GM20431 (cell line): ENCODE results near the gene ZNF764.
"Not testable (repeated sequence)": the region's sequence is repeated elsewhere in the genome, so short reads cannot be mapped to it uniquely, and the experiment has no call there.

Source experiments
- in situ Hi-C: fragments of 300-500 bp; cut with MseI, MboI; formaldehyde crosslinking; loops from one replicate; pipeline ENCODE4 v1.15.0; 2020; ENCODE audit warnings: low sequenced_read_pairs; ENCODE audit not compliant: unreplicated experiment

ZNF764 gene

DNA sequence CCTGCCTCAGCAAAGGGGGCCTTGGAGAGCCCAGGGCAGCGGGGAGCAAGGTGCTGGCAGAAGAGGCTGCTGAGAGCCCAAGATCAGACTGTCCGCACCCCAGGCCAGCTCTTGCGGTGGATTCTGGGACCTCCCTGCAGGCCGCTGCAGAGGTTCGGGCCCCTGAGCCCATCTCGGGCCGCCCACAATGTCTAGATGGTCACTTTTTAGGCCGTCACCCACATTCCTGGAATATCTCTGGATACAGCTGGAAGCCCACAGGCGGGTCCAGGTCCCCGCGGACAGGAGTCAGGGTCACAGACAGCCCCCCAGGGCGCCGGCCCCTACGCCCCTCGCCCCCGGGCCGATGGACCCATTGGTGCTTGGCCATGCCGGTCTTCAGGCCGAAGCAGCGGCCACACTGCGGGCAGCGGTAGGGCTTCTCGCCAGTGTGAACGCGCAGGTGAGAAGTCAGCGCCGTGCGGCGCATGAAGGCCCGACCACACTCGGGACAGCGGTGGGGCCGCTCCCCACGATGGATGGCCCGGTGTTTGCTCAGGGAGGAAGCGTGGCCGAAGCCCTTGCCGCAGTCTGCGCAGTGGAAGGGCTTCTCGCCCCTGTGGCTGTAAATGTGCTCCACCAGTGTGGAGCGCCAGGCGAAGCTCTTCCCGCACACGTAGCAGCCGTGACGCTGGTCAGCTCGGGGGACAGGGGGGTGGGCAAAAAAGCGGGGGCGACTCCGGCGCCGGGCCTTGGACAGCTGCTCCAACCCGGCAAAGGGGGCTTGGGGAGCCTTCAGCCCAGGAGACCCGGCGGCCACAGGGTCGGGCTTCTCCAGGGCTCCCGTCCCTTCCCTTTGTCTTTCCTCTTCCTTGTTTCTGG lies 25.7 kb downstream of the ZNF764 start:
- in situ Hi-C loops: no loop called here

DNA sequence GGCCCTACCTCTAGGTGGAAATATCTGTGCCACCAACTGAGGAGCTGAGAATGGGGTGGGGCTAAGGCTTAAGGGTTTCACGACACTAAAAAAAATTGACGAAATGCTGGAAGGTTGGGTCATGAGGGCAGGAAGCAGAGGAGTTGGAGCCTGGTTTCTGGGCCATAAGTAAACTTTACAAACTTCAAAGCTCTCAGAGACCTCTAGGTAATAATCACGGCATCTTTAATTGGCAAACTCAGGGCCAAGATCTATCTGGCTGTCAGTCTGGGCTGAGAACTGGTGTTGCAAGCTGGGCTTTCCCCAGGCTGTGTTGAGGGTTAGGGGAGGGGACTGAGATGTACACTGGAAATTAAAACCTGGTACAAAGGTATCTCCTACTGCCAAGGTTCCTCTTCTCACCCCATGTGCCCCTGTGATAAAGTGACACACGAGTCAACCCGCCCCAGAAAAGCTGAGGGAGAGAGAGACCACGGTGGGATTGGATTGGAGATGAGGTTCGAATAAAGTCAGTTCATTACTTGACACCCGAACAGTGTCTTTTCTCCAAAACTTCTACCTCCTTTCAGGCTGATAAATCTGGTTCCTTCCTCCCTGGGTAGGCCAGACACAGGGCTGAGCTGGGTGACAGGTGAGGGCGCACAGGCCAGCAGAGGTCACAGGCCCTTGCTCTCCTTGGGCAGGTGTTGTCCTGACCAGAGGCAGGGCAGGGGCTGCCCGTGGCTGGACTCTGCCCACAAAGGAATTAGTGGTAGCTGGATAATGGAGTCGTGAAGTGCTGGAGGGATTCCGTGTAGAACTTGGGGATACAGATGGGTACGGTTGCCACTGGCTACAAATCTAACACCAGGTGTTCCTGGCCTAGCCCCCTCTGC lies 27.8 kb downstream of the ZNF764 start:
- in situ Hi-C loops: no loop called here

DNA sequence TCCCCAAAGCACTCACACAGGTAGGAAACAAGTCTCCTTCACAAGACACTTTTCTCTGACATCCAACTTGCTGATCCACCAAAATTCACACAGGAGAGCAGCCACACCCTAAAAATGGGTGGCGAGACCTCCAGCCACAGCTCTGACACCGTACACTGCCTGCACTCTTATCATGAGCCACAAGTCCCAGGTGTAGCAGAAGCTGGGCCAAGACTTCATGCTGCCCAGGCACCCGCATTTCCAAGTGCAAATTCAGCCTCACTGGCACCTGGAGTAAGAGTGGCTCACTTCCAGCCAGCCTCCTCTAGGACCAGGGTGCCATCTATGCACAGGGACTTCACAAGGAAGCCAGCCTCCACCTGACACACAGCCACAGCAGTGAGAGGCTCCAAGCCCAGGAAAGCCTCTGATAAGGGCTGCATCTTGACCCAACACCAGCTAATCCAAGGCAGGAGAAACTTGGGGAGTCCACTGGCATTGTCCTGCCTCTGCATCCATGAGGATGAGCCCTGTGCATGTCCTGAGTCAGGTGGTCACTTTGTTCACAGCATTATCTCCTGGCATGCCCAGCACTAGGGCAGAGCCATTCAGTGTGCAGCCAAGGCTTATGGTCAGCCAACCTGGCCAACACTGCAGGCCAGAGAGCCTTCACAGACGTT lies 29.2 kb downstream of the ZNF764 start:
- in situ Hi-C loops: no loop called here

DNA sequence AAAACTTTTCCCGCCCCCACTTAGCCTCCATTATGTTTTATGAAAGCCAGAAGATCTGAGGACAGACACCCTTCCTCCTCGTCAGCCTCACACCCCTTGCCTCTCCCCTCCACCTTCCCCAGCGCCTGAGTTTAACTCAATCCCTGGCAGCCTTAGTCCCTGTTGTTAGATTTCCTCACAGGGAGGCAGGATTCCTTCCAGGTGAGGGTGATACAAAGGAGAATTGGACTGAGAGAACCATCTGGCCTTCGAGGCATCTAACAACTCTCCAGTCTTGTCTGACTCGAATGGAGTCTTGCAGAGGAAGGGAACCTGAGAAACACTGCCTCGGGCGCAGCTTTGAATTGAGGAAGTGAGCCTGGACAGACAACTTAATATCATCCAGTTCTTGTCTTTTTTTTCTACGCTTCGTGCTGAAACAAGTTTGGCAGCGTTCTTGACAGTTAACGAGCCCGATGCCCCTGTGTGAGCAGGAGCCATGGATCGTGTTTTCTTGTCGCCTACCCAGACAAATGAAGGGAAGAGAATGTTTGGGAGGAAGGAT lies 30.5 kb downstream of the ZNF764 start:
- in situ Hi-C loops: no loop called here

DNA sequence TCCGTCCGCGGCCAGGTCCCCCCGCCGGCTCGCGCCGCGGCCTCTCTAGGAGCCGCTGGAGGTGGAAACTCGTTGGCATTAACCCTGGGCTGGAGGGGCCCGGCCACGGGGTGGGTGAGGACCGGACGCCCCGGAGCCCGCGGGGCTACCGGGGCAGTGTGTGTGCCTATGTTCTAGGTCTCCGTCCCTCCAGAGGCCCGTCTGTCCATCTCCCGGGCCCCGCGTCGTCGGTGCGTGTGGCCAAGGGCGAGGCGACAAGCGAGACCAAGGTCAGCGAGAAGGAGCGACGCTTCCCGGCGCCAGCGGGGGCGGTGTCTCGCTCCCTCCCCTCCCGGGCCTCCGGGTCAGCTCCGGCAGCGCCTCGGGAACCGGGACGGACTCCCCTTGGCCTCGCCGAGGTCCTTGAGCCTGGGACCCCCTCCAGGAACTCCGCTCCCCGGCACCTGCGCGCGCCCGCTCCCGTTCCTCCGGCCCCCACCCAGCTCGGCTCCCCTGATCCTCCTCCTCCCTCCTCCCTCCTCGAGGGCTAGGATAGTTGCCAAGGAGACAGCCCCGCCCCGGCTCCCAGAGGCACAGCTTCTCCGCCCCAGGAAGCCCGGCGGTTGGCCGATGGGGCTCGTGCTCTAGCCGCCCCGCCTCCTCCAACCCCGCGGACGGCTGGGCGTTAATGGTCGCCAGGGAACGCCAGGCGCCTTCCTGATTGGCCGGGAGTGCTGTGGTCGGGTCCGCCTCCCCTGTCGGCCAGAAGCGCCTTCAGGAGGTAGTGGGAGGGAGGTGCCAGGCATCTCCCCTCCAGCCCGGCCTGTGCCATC lies 31.1 kb downstream of the ZNF764 start:
- in situ Hi-C loops: no loop called here

DNA sequence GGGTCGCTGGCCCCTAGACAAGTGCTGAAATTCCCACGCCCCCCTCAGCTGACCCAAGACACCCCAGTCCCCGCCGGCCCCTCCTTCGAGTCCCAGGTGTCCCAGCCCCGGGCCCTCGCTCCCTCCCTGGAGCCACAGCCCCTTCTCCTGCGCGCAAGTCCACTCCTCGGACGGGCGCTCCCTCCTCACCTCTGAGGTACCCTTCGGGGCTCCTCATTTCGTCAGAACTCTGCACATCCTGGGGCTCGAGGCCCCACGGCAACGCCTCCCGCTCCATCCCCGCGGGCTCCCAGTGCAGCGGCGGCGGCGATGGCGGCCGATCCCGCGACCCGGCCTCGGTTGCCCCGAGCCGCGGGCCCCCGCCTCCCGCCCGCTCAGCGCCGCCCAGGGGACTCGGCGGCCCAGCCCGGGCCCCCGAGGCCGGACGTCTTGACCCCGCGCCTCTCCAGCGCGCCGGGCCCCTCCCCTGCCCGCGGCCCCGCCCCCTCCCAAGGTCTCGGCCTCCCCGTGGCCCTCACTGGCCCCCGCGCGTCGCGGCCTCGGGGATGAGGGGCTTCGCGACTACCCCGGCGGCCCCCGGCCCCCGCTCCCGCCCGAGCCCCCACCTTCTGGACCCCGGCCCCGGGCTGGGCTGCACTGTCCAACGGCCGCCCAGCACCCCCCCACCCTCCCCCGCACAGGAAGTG lies 31.9 kb downstream of the ZNF764 start, which contains the start of gene ZNF768:
Gene ZNF768 (minus strand): TSS at position 430 of the 686 bp plus-strand sequence. CDS start 153 bp downstream, at position 277.
- in situ Hi-C loops: no loop called here

DNA sequence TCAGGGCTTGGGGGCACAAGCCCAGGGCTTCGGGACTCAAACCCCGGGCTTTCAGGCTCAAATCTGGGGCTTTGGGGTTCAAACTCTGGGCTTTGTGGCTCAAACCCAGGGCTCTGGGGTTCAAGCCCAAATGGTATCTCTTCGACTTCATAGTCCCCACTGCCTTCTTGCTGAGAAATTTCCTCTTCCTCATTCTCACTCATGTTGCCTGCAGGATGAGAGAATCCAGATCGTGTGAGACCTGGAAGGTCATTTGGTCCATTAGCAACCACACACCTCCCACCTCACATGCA lies 32.4 kb downstream of the ZNF764 start:
- in situ Hi-C loops: no loop called here

DNA sequence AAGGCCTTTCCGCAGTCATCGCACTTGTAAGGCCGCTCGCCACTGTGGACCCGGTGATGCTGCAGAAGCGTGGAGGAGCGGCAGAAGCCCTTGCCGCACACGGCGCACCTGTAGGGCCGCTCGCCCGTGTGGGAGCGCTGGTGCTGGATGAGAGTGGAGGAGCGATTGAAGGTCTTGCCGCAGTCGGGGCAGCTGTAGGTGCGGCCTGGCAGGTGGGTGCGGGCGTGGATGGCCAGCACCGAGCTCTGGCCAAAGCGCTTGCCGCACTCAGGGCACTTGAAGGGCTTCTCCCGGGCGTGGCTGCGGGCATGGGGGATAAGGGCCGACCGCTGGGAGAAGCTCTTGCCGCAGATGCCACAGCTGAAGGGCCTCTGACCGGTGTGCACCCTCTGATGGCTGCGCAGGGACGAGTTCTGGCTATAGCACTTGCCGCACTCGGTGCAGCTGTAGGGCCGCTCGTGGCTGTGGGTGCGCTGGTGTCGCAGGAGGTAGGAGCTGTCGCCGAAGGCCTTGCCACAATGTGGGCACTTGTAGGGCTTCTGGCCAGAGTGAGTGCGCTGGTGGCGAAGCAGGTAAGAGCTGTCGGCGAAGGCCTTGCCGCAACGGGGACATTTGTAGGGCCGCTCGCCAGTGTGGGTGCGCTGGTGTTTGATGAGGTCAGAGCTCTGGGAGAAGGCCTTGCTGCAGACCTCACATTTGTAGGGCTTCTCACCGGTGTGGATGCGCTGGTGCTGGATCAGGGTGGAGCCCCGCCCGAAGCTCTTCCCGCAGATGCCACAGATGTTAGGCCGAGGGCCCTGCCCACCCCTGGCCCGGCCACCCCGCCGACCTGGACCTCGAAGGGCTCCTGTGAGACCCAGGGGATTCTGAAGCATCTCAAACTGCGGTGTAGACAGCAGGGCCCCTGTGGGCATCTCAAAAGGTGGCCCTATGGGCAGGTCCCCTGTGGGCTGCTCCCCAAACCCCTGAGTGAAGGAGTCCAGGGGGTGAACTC lies 33.3 kb downstream of the ZNF764 start:
- in situ Hi-C loops: no loop called here

DNA sequence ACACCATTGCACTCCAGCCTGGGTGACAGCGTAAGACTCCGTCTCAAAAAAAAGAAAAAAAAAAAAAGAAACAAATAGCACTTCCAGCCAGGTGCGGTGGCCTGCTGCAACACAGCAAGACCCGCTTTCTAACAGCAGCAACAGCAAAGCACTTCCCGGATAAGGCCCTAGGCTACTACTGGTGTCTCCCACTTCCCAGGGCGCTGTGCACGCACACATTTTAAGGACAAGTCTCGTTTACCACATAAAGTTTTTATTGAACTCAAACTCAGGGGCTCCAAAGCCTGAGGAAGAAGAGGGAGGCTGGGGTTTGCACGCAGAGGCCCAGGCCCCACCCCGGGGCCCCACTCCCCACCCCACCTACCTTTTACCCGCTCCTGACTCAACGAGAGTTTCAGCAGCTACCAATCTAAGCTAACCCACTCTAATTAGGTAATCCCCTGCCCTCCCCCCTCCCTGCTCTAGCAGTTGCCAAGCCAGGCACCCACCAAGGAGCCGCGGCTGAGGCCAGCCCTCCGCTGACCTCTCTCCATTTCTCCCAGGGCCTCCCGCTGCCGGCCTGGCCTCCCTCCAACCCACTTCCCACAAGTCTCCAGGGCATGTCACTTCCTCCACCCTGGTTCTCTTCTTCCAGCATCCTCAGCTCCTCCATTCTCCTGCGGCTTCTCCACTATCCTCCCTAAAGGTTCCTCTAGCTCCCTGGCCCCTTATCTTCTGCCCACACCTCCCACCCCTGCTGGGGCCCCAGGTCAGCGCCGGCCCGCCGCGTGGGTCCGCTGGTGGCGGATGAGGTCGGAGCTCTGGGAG lies 34.2 kb downstream of the ZNF764 start:
- in situ Hi-C loops: no loop called here

DNA sequence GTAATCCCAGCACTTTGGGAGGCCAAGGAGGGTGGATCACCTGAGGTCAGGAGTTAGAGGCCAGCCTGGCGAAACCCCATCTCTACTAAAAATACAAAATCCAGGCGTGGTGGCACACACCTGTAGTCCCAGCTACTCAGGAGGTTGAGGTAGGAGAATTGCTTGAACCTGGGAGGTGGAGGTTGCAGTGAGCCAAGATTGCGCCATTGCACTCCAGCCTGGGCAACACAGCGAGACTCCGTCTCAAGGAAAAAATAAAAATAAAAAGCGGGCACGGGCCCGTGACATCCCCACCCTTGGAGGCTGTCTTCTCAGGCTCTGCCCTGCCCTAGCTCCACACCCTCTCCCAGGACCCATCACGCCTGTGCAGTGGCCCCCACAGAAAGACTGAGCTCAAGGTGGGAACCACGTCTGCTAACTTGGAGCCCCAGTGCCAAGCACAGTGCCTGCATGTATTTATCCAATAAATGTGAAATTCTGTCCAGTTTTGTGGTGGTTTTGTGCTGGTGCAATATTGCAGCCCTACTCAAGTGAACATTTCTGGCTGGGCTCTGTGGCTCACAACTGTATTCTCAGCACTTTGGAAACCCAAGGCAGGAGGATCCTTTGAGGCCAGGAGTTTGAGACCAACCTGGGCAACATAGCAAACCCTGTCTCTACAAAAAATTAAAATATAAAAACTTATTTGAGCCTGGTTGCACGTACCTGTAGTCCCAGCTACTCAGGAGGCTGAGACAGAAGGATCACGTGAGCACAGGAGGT lies 35.3 kb downstream of the ZNF764 start:
- in situ Hi-C loops: not testable (repeated sequence)

DNA sequence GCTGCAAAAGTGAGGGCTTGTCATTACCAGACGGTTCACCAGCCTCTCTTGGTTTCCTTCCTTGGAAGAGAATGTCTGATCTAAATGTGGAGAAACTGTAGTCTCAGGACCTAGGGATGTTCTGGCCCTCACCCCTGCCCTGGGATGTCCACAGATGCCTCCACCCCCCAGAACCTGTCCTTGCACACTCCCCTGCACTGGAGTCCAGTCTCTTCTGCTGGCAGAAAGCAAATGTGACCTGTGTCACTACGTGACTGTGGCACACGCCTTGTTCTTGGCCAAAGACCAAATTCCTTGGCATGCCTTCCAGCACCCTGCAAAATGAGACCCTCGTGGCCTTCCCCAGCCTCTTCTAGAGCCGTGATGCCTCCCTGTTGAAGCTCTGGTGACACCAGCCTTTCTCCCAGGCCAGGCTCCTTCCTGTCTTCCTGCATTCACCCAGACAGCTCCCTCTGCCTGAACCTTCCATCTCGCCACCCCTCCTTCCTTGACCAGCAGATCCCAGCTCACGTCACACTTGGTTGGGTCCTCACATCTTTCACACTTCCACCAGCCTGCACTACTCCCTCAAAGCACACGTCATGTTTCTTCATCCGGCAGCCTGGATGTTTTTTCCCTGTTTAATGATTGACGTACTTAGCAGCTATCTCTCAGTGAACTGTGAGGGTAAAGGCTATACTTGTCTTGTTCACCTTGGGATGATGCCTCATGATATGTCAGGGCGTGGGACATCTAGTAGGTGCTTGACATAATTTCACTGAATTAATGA lies 36.1 kb downstream of the ZNF764 start:
- in situ Hi-C loops: no loop called here

DNA sequence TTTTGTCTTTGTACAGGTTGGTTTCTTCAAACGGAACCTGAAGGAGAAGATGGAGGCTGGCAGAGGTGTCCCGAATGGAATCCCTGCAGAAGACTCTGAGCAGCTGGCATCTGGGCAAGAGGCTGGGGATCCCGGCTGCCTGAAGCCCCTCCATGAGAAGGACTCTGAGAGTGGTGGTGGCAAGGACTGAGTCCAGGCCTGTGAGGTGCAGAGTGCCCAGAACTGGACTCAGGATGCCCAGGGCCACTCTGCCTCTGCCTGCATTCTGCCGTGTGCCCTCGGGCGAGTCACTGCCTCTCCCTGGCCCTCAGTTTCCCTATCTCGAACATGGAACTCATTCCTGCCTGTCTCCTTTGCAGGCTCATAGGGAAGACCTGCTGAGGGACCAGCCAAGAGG lies 36.7 kb downstream of the ZNF764 start:
- in situ Hi-C loops: no loop called here

DNA sequence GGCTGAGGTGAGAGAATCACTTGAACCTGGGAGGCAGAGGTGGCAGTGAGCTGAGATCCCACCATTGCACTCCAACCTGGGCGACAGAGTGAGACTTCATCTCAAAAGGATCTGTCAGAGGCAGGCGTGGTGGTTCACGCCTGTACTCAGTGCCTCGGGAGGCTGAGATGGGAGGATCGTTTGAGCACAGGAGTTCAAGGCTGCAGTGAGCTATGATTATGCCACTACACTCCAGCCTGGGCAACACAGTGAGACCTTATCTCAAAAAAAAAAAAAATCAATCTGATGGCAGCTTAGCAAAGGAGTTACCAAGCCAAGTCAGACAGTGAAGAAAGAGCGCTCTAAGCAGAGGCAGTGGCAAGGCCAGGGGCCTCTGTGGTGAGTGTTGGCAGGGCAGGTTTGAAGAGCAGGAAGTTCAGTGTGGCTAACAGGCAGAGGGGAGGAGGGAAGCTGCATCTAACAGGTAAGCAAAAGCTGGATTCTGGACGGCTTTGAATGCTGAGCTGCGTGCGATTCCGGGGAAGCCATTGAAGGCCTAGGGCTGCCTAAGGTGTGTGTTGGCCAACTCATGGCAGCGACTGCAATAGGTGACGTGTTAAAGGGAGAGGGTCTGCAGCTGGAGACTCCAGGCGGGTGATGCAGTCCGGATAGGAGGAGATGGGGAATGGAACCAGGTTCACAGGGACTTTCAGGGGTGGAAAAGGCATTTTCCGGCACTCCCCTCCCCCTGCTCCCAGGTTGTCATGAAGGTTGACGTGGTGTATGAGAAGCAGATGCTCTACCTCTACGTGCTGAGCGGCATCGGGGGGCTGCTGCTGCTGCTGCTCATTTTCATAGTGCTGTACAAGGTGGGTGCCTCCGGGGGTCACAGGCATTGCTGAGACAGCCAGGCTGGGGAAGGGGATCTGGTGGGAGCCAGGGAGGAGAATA lies 38.8 kb downstream of the ZNF764 start:
- in situ Hi-C loops: no loop called here

DNA sequence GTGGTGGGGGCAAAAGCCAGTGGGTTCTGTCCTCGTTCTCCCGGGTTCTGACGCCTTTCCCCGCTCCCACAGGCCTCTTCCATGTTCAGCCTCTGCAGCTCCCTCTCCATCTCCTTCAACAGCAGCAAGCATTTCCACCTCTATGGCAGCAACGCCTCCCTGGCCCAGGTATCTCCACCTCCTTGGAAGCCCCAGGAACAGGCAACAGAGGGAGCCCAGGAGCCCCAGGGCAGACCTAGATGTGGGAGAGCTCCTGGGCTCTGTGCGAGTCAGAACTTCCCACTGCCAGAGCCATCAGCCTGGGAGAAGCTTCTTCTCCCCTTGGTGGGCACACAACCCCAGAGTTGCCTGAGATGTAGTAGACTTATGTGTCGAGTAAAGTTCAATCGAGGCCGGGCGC lies 39.6 kb downstream of the ZNF764 start:
- in situ Hi-C loops: no loop called here

DNA sequence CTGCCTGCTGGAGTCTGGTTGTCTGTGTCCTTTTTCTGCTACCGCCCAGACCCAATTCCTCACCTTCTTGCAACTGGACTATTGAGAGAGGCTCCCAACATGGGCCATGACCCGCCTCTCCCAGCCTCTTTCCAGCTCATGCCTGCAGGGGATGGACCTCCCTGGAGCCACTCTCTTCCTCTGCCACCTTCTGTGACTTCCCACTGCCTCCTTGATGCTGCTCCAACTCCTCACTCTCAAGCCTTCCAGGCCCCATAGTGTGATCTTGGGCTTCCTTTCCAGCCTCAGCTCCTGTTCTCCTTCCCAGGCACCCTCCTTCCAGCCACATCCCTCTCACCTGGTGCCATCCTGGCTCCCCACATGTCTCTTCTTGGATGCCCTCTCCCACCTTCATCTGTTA lies 42.9 kb downstream of the ZNF764 start:
- in situ Hi-C loops: no loop called here
